Right ventricle myocardium superior (tissue), 1 donor: ENCODE data around the gene CLIC3. TPM values are rescaled to one million over a fixed set of nuclear protein-coding genes. Genes with fewer than 3 reads are reported as not detected.

Source experiments
- ATAC-seq: fragments of 200-7000 bp; cut with Tn5 transposase; one replicate; pipeline ENCODE4 v1.9.1; 2020; ENCODE audit warnings: mild to moderate bottlenecking; ENCODE audit not compliant: poor library complexity
- DNase-seq: peaks from one replicate; pipeline ENCODE4 v3.0.0-alpha.2; 2020
- intact Hi-C: fragments of 100-400 bp; cut with DNase I; formaldehyde crosslinking; loops from one replicate; pipeline ENCODE4 v1.11.2; 2022
- total RNA-seq: library from RNA; stranded (reverse); fragmentation: NEBNext Ultra II Directional; extraction: Animal tissue kit (Norgen Biotek cat#: 25700); gene quantifications from one replicate; pipeline ENCODE4 v1.2.1, GENCODE V29; 2021
- donor health status: DM: no; HTN: yes; CAD: no; lungs with severe emphysema.

The CLIC3 gene
- total RNA-seq, 1 donor from 2014 or later, result 2.7 TPM

- DNase-seq (no peak), ATAC-seq (no peak)
- intact Hi-C loops, result no loop called here
Measured at GRCh38 chr9:136990242-136990911, 6.0 kb downstream of the CLIC3 start.

- ATAC-seq (no peak), DNase-seq (no peak)
- intact Hi-C loops, result no loop called here
Measured at GRCh38 chr9:136988872-136989271, 7.5 kb downstream of the CLIC3 start.

GRCh38 chr9:136985853-136986252, 10.5 kb downstream of the CLIC3 start:
- intact Hi-C loops, result no loop called here
- DNase-seq (no peak), ATAC-seq (no peak)

- ATAC-seq (peak; percentile 5), DNase-seq (no peak)
- intact Hi-C loops, result no loop called here
Measured at GRCh38 chr9:136985027-136985602, 11.3 kb downstream of the CLIC3 start.

GRCh38 chr9:136984464-136985026, 11.8 kb downstream of the CLIC3 start:
- no peak for DNase-seq
- intact Hi-C loops, result no loop called here
- no peak for ATAC-seq

GRCh38 chr9:136983656-136984314, 12.6 kb downstream of the CLIC3 start:
- DNase-seq (no peak), ATAC-seq (no peak)
- intact Hi-C loops, result no loop called here

- ATAC-seq (peak; percentile 0), DNase-seq (no peak)
Measured at GRCh38 chr9:136983167-136983566, 13.2 kb downstream of the CLIC3 start.

GRCh38 chr9:136982232-136983051, 13.9 kb downstream of the CLIC3 start, which contains the start of gene LCNL1:
Gene LCNL1 (plus strand): TSS chr9:136982993. CDS start chr9:136983587, 594 bp downstream.
- DNase-seq, result no peak
- intact Hi-C loops, result no loop called here
- ATAC-seq, result peak; percentile 1

More at GRCh38 chr9:136983167-136983566, 13.2 kb downstream of the CLIC3 start:
- intact Hi-C loops, result no loop called here

- peak; percentile 8 for ATAC-seq
- DNase-seq, result peak; percentile 73
- intact Hi-C loops, result no loop called here
Measured at GRCh38 chr9:136981588-136982231, 14.7 kb downstream of the CLIC3 start.

GRCh38 chr9:136980669-136981478, 15.5 kb downstream of the CLIC3 start:
- intact Hi-C loops, result no loop called here
- DNase-seq (no peak), ATAC-seq (no peak)

GRCh38 chr9:136979769-136980587, 16.4 kb downstream of the CLIC3 start:
- ATAC-seq (no peak), DNase-seq (peak; percentile 43)
- intact Hi-C loops, result no loop called here

- no peak for DNase-seq
- intact Hi-C loops, result no loop called here
- ATAC-seq, result no peak
Measured at GRCh38 chr9:136978865-136979544, 17.4 kb downstream of the CLIC3 start.

- DNase-seq (peak; percentile 89), ATAC-seq (peak; percentile 51)
- intact Hi-C loops, result no loop called here
Measured at GRCh38 chr9:136978073-136978864, 18.1 kb downstream of the CLIC3 start.

- ATAC-seq, result peak; percentile 1
- intact Hi-C loops, result loop anchor here (2.0 kb wide), 1 partner anchor 29 kb away; no protein-coding TSS in a partner anchor
Measured at GRCh38 chr9:136977649-136978072, 18.7 kb downstream of the CLIC3 start.

GRCh38 chr9:136977223-136977622, 19.1 kb downstream of the CLIC3 start, which contains the start of gene PTGDS:
Gene PTGDS (plus strand): TSS chr9:136977504. CDS start chr9:136977579, 75 bp downstream.
- DNase-seq, result peak; percentile 91
- intact Hi-C loops, result loop anchor here (2.0 kb wide), 1 partner anchor 28 kb away; no protein-coding TSS in a partner anchor
- peak; percentile 59 for ATAC-seq

More at GRCh38 chr9:136977649-136978072, 18.7 kb downstream of the CLIC3 start:
- DNase-seq, result peak; percentile 64
